OCI-LY3 (cell line): ENCODE data around the gene OR6B1.
A peak's percentile ranks its signal among the peaks of the same experiment; 100 is the strongest.

Experiments
- H2AFZ ChIP-seq: fragments of 200-600, 300-600 bp; shearing (Covaris generic); 2 replicates; pipeline ENCODE4 v1.6.0; 2014; ENCODE audit warnings: antibody characterized with exemption, low read depth, low read length
- H3K27ac ChIP-seq: fragments of 200-600, 300-600 bp; sonication (generic); 2 replicates; pipeline ENCODE4 v1.5.1; 2014; ENCODE audit warnings: mild to moderate bottlenecking, low read length, moderate library complexity, mixed read lengths
- H3K27me3 ChIP-seq: fragments of 200-600, 300-600 bp; sonication (generic); 2 replicates; pipeline ENCODE4 v1.6.1; 2014; ENCODE audit warnings: low read depth, low read length, mixed read lengths
- H3K36me3 ChIP-seq: fragments of 200-600, 300-600 bp; sonication (generic); replicated peaks from 2 replicates; pipeline ENCODE3; 2014; ENCODE audit warnings: low read depth, low read length, mixed read lengths
- H3K4me1 ChIP-seq: fragments of 300-600, 200-600 bp; sonication (generic); 2 replicates; pipeline ENCODE4 v1.6.1; 2014; ENCODE audit warnings: low read length, mixed read lengths
- H3K4me2 ChIP-seq: fragments of 200-600, 300-600 bp; sonication (generic); 2 replicates; pipeline ENCODE4 v1.6.1; 2014; ENCODE audit warnings: low read length, mixed read lengths
- H3K4me3 ChIP-seq: fragments of 300-600, 200-600 bp; sonication (generic); 2 replicates; pipeline ENCODE4 v1.5.1; 2014; ENCODE audit warnings: antibody characterized with exemption, mild to moderate bottlenecking, low read length, moderate library complexity
- H3K79me2 ChIP-seq: fragments of 300-600, 200-600 bp; shearing (Covaris generic); 2 replicates; pipeline ENCODE4 v1.6.1; 2014; ENCODE audit warnings: mild to moderate bottlenecking, low read length, mixed read lengths
- H3K9ac ChIP-seq: fragments of 300-600, 200-600 bp; shearing (Covaris generic); 2 replicates; pipeline ENCODE4 v1.6.0; 2014; ENCODE audit warnings: mild to moderate bottlenecking, low read length, moderate library complexity
- H3K9me3 ChIP-seq: fragments of 200-600, 300-600 bp; shearing (Covaris generic); 2 replicates; pipeline ENCODE4 v1.6.1; 2014; ENCODE audit warnings: low read length, mixed read lengths; ENCODE audit not compliant: insufficient read depth
- H4K20me1 ChIP-seq: fragments of 200-600, 300-600 bp; sonication (generic); 2 replicates; pipeline ENCODE4 v1.6.1; 2016; ENCODE audit warnings: low read length, mixed read lengths; ENCODE audit not compliant: insufficient read depth
- EZH2phosphoT487 ChIP-seq: fragments of 200-600 bp; shearing (Covaris generic); IDR thresholded peaks from 2 replicates; pipeline ENCODE4 v1.6.1; 2018; ENCODE audit warnings: antibody characterized with exemption, mixed run types, low read depth
- TF ChIP-seq, protein P1 (sequence below): fragments of 200-600, 300-600 bp; sonication (generic); IDR thresholded peaks from 2 replicates; pipeline ENCODE4 v1.5.1; 2014; ENCODE audit warnings: antibody characterized with exemption, low read length, low read depth

OR6B1 gene

DNA sequence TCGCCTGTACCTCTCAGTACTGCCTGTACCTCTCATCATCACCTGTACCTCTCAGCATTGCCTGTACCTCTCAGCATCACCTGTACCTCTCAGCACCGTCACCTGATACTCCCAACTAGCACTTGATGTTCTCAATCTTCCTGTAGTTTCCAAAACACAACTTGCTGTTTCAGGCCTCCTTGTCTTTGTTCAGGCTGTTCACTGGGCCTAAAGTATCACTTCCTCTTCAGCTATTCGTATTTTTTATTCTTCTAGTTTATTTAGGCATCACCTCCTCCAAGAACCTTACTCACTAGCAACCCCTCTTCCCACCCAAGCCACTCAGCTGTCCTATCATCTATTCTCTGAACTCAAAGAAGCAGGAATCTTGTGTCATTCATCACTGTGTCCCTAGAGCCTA, 24.1 kb downstream of the OR6B1 start:
- no peaks in the 10 kb centered on the region for H3K9me3 ChIP-seq
- H3K27me3 ChIP-seq, result no peaks in the 10 kb centered on the region
- H3K4me1 ChIP-seq, result peaks cover 8% of the 10 kb centered on the region
- H3K27ac ChIP-seq, result no peak overlapping the region
- TF ChIP-seq EZH2phosphoT487, result no peak
- TF ChIP-seq, protein P1, sequence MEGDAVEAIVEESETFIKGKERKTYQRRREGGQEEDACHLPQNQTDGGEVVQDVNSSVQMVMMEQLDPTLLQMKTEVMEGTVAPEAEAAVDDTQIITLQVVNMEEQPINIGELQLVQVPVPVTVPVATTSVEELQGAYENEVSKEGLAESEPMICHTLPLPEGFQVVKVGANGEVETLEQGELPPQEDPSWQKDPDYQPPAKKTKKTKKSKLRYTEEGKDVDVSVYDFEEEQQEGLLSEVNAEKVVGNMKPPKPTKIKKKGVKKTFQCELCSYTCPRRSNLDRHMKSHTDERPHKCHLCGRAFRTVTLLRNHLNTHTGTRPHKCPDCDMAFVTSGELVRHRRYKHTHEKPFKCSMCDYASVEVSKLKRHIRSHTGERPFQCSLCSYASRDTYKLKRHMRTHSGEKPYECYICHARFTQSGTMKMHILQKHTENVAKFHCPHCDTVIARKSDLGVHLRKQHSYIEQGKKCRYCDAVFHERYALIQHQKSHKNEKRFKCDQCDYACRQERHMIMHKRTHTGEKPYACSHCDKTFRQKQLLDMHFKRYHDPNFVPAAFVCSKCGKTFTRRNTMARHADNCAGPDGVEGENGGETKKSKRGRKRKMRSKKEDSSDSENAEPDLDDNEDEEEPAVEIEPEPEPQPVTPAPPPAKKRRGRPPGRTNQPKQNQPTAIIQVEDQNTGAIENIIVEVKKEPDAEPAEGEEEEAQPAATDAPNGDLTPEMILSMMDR, result no peak
- H3K9ac ChIP-seq, result no peak overlapping the region
- H3K36me3 ChIP-seq, result no peaks in the 10 kb centered on the region
- H3K4me2 ChIP-seq, result no peak overlapping the region
- H4K20me1 ChIP-seq, result no peaks in the 10 kb centered on the region
- no peak overlapping the region for H2AFZ ChIP-seq
- no peaks in the 10 kb centered on the region for H3K79me2 ChIP-seq
- H3K4me3 ChIP-seq, result no peak overlapping the region

GRCh38 chr7:144026203-144026883, 26.2 kb downstream of the OR6B1 start:
- H3K4me3 ChIP-seq, result no peak overlapping the region
- no peaks in the 10 kb centered on the region for H3K27me3 ChIP-seq
- peaks cover 8% of the 10 kb centered on the region for H3K4me1 ChIP-seq
- no peak overlapping the region for H3K9ac ChIP-seq
- H3K9me3 ChIP-seq, result no peaks in the 10 kb centered on the region
- no peak overlapping the region for H3K4me2 ChIP-seq
- H3K79me2 ChIP-seq, result no peaks in the 10 kb centered on the region
- no peaks in the 10 kb centered on the region for H3K36me3 ChIP-seq
- H3K27ac ChIP-seq, result no peak overlapping the region
- no peak overlapping the region for H2AFZ ChIP-seq
- H4K20me1 ChIP-seq, result no peaks in the 10 kb centered on the region
- no peak for TF ChIP-seq EZH2phosphoT487
- TF ChIP-seq, protein P1, result no peak

DNA sequence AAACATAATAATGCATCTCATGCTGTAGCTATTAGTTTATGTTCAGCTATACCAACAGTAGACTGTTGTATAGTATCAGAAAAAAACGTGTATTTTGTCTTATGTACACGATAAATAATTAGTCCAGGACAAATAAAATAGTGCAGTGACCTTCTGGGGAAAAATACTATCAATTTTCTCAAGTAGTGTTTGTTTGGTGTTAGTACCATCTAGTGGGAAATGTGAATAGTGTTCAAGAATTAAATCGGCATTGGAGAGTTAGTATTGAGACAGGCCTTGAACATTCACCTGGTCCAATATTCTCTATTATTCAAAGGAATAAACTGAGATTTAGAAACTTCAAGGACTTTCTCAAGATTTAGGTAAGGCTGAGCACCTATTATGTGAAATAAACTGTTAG, 26.9 kb downstream of the OR6B1 start:
- Histone ChIP-seq H3K27me3 (no peaks in the 10 kb centered on the region), H3K79me2 (no peaks in the 10 kb centered on the region), H2AFZ (no peak overlapping the region), H3K4me3 (no peak overlapping the region), H4K20me1 (no peaks in the 10 kb centered on the region), H3K36me3 (no peaks in the 10 kb centered on the region), H3K27ac (no peak overlapping the region), H3K4me2 (no peak overlapping the region), H3K9ac (no peak overlapping the region), H3K4me1 (peaks cover 8% of the 10 kb centered on the region), H3K9me3 (no peaks in the 10 kb centered on the region)
- TF ChIP-seq, protein P1, result peak; percentile 58
- no peak for TF ChIP-seq EZH2phosphoT487

GRCh38 chr7:144027974-144028373, 27.9 kb downstream of the OR6B1 start:
- TF ChIP-seq, protein P1, result no peak
- no peak for TF ChIP-seq EZH2phosphoT487
- H3K4me2 ChIP-seq, result no peak overlapping the region
- H2AFZ ChIP-seq, result no peak overlapping the region
- H3K36me3 ChIP-seq, result no peaks in the 10 kb centered on the region
- no peak overlapping the region for H3K27ac ChIP-seq
- H3K9me3 ChIP-seq, result no peaks in the 10 kb centered on the region
- H3K4me1 ChIP-seq, result peaks cover 8% of the 10 kb centered on the region
- H3K79me2 ChIP-seq, result no peaks in the 10 kb centered on the region
- no peaks in the 10 kb centered on the region for H4K20me1 ChIP-seq
- H3K9ac ChIP-seq, result no peak overlapping the region
- H3K27me3 ChIP-seq, result peaks cover 2% of the 10 kb centered on the region
- H3K4me3 ChIP-seq, result no peak overlapping the region
